Measurements from ENCODE around the gene HOXC5. TPM values are rescaled to one million over a fixed set of nuclear protein-coding genes. Genes with fewer than 3 reads are reported as not detected.

HOXC5 gene
- total RNA-seq, 5 donors from 2014 or later (not counting 1 experiment from before 2014, with no cell fraction given), result not detected

DNA sequence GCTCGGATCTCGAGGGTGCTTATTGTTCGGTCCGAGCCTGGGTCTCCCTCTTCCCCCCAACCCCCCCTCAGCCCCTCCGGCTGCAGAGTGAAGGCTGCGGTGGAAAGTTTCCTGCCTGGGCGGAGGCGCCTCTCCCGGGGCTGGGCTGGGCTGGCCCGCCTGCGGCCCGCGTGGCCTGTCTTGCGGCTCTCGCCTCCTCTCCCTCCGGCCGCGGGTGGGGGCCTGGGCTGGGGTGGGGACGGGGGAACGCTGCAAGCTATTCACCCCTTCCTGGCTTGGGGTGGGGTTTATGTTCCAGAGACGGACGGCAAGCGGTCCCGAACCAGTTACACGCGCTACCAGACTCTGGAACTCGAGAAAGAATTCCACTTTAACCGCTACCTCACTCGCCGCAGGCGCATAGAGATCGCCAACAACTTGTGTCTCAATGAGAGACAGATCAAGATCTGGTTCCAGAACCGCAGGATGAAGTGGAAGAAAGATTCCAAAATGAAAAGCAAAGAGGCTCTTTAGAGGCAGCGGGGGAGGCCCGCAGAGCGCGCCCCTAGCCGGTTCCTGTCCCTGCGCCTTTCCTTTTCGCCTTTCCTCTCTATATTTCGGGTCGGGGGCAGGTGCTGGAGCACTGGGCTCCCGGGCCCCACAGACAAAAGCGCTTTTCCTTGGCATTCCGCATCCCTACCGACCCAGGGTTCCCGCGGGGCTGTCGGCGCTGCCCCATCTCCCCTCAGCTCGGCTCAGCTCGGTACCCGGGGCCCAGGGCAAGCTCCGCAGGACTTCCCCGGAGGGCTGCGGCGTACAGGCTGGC is 1.3 kb downstream of the HOXC5 start:
- H3K4me1 ChIP-seq (ENCODE audit: control insufficient read depth in 1 of 2, extremely low read depth in 1 of 2, insufficient read depth in 2 of 2, low read length in 2 of 2), result peaks cover 0 to 40% of the 10 kb centered on the region in 2 experiments
- Mint-ChIP-seq H3K4me1 (peaks cover 23 to 31% (median 29%) of the 10 kb centered on the region in 3 donors), H3K4me3 (peak overlapping the region in 2 of 3 donors; percentile 47 to 68), H3K27ac (no peak overlapping the region), H3K36me3 (no peaks in the 10 kb centered on the region), H3K27me3 (peaks cover 67 to 88% of the 10 kb centered on the region in 2 donors), H3K9me3 (peaks cover 0 to 4% (median 4%) of the 10 kb centered on the region in 3 donors)
- H3K36me3 ChIP-seq (ENCODE audit: control insufficient read depth in 2 of 2, extremely low read depth in 1 of 2, insufficient read depth in 1 of 2, low read length in 1 of 2), result no peaks in the 10 kb centered on the region
- ATAC-seq (replicated peaks in 1 of 4) (peak; percentile 33 to 54 (median 46)), DNase-seq (no peak)
- H3K27ac ChIP-seq (ENCODE audit: low read length), result no peak overlapping the region
- 14% methylated on average over 32 of the region's 57 CpGs for WGBS (ENCODE audit: insufficient coverage)
- POLR2A ChIA-PET, result no interaction called here
- H3K9me3 ChIP-seq, result no peaks in the 10 kb centered on the region
- peaks cover 23 to 97% of the 10 kb centered on the region in 2 experiments for H3K27me3 ChIP-seq (replicated peaks in 1 of 2; ENCODE audit: control insufficient read depth in 2 of 2, extremely low read depth in 1 of 2, insufficient read depth in 2 of 2, low read length in 1 of 2)
- CTCF ChIA-PET, result no interaction called here
- H3K4me3 ChIP-seq (ENCODE audit: control insufficient read depth in 1 of 2, extremely low read depth in 1 of 2, low read length in 1 of 2), result peak overlapping the region; percentile 10 to 24

DNA sequence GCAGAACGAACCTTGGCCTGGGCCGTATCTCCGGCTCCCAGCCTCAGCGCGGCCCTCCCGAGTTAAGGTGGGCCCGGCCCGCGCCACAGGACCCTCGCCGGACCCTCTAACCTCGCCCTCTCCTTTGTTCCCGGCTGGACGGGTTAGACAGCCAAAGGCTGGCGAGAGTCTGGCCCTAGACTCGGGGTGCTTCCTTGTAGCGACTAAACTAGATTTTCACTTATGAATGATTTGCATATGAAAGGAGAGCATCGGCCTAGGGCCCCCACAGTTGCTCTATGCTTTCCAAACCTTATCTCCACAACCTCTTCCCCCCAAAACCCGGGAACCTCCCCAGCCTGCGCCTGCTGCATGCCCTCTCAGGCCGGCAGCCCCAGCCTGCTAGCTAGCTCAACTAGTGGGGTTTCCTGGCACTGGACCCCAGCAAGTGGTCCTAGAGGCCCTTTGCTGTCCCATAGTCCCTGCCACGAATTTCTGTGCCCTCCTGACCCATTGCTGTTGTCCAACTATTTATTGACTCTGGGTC is 2.0 kb downstream of the HOXC5 start:
- H3K27ac ChIP-seq (ENCODE audit: low read length), result no peak overlapping the region
- peaks cover 23 to 97% of the 10 kb centered on the region in 2 experiments for H3K27me3 ChIP-seq (replicated peaks in 1 of 2; ENCODE audit: control insufficient read depth in 2 of 2, extremely low read depth in 1 of 2, insufficient read depth in 2 of 2, low read length in 1 of 2)
- Mint-ChIP-seq H3K36me3 (no peaks in the 10 kb centered on the region), H3K27me3 (peaks cover 69 to 89% of the 10 kb centered on the region in 2 donors), H3K27ac (peak overlapping the region in 1 of 2 donors; percentile 65), H3K4me1 (peaks cover 18 to 27% (median 23%) of the 10 kb centered on the region in 3 donors), H3K4me3 (peak overlapping the region; percentile 0 to 58 (median 21)), H3K9me3 (peaks cover 0 to 4% (median 4%) of the 10 kb centered on the region in 3 donors)
- ATAC-seq (replicated peaks in 1 of 4) (no peak), DNase-seq (no peak)
- no peak overlapping the region for H3K4me3 ChIP-seq (ENCODE audit: control insufficient read depth in 1 of 2, extremely low read depth in 1 of 2, low read length in 1 of 2)
- H3K4me1 ChIP-seq (ENCODE audit: control insufficient read depth in 1 of 2, extremely low read depth in 1 of 2, insufficient read depth in 2 of 2, low read length in 2 of 2), result peaks cover 0 to 34% of the 10 kb centered on the region in 2 experiments
- no peaks in the 10 kb centered on the region for H3K9me3 ChIP-seq
- 35% methylated on average over 15 of the region's 22 CpGs for WGBS (ENCODE audit: insufficient coverage)
- CTCF ChIA-PET, result no interaction called here
- no peaks in the 10 kb centered on the region for H3K36me3 ChIP-seq (ENCODE audit: control insufficient read depth in 2 of 2, extremely low read depth in 1 of 2, insufficient read depth in 1 of 2, low read length in 1 of 2)
- POLR2A ChIA-PET, result no interaction called here

DNA sequence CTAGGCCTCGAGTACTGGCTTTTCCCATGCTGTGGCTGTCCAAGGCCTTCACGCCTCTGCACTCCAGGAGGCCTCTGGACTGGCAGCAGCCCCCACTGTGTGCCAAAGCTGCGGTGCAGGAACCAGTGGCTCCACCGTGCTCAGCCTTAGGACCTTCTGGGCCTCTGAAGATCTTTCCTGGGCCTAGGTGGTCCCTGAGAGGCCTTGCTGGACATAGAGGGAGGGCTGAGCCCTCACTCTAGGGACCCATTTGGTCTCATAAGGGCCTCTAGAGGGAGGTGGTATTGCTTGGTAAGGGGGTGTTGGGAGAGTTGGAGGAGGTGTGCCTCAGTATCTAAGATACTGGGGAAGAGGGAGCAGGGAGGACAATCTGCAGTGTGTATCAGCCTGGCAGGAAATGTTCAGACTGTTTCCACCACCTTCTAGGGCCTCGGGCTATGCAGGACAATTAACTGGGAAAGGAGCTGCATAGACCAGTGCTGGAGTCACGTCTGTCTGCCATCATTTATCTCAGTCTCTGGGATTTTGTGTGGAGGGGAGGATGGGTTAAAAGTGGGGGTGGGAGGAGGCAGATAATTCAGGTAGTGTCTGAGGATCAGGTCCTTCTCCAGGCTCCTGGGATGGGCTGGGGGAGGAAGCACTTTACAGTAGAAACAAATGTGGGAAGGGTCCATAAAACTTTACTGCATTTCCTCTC is 2.9 kb downstream of the HOXC5 start:
- no peaks in the 10 kb centered on the region for H3K36me3 ChIP-seq (ENCODE audit: control insufficient read depth in 2 of 2, extremely low read depth in 1 of 2, insufficient read depth in 1 of 2, low read length in 1 of 2)
- H3K27ac ChIP-seq (ENCODE audit: low read length), result no peak overlapping the region
- DNase-seq (no peak), ATAC-seq (replicated peaks in 1 of 4) (no peak)
- Mint-ChIP-seq H3K36me3 (no peaks in the 10 kb centered on the region), H3K4me3 (no peak overlapping the region), H3K27ac (no peak overlapping the region), H3K4me1 (peaks cover 15 to 25% (median 20%) of the 10 kb centered on the region in 3 donors), H3K9me3 (peaks cover 0 to 4% (median 4%) of the 10 kb centered on the region in 3 donors), H3K27me3 (peaks cover 69 to 91% of the 10 kb centered on the region in 2 donors)
- H3K27me3 ChIP-seq (replicated peaks in 1 of 2; ENCODE audit: control insufficient read depth in 2 of 2, extremely low read depth in 1 of 2, insufficient read depth in 2 of 2, low read length in 1 of 2), result peaks cover 29 to 95% of the 10 kb centered on the region in 2 experiments
- ChIA-PET CTCF (interaction anchor here in 1 of 2 donors (0.9 kb wide), 1 partner anchor 12 kb away, joined by 3 read pairs; no protein-coding TSS in a partner anchor), POLR2A (interaction anchor here in 1 of 2 donors (0.5 kb wide), 1 partner anchor 164 kb away, joined by 3 read pairs; no protein-coding TSS in a partner anchor)
- H3K9me3 ChIP-seq, result no peaks in the 10 kb centered on the region
- 76% methylated on average over 6 of the region's 6 CpGs for WGBS (ENCODE audit: insufficient coverage)
- no peak overlapping the region for H3K4me3 ChIP-seq (ENCODE audit: control insufficient read depth in 1 of 2, extremely low read depth in 1 of 2, low read length in 1 of 2)
- H3K4me1 ChIP-seq (ENCODE audit: control insufficient read depth in 1 of 2, extremely low read depth in 1 of 2, insufficient read depth in 2 of 2, low read length in 2 of 2), result peaks cover 0 to 34% of the 10 kb centered on the region in 2 experiments

DNA sequence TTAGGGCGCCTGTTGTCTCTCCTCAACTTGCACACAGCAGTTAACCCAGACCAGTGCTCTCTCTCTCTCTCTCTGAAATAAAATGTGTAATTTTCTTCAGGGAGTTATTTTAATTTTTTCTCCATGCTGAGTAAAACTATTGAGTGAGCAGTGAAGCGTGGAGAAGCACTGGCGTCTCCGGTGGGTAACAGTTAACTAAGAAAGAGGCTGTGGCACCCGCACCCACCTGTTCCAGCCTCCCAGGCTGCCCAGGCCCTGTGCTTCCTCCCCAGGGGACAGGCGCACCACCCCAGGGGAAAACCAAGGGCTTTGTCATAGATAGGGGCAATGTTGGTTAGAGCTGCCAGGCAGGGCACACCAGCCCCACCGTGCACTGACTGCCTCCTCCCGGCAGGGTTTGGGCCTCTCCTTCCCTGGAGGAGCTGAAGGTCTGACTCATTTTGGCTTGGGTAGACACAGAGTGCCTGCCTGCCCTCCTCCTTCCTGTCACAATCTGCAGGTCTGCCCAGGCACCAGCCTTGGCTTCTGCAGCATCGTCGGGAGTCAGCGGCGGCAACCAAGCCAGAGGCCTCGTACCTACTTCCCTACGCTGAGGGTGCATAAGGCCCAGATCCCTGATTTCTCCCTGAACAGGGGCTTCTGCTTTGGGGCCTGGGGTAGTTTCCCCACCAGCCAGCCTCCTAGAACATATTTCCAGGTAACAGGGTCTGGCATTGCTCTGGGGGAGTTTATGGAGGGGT is 3.9 kb downstream of the HOXC5 start:
- Histone ChIP-seq H3K4me1 (ENCODE audit: control insufficient read depth in 1 of 2, extremely low read depth in 1 of 2, insufficient read depth in 2 of 2, low read length in 2 of 2) (peaks cover 0 to 25% of the 10 kb centered on the region in 2 experiments), H3K36me3 (ENCODE audit: control insufficient read depth in 2 of 2, extremely low read depth in 1 of 2, insufficient read depth in 1 of 2, low read length in 1 of 2) (no peaks in the 10 kb centered on the region), H3K9me3 (no peaks in the 10 kb centered on the region), H3K27me3 (replicated peaks in 1 of 2; ENCODE audit: control insufficient read depth in 2 of 2, extremely low read depth in 1 of 2, insufficient read depth in 2 of 2, low read length in 1 of 2) (peaks cover 33 to 92% of the 10 kb centered on the region in 2 experiments), H3K27ac (ENCODE audit: low read length) (no peak overlapping the region), H3K4me3 (ENCODE audit: control insufficient read depth in 1 of 2, extremely low read depth in 1 of 2, low read length in 1 of 2) (no peak overlapping the region)
- WGBS (ENCODE audit: insufficient coverage), result 66% methylated on average over 12 of the region's 14 CpGs
- peaks cover 0 to 4% (median 4%) of the 10 kb centered on the region in 3 donors for H3K9me3 Mint-ChIP-seq
- DNase-seq (no peak), ATAC-seq (replicated peaks in 1 of 4) (no peak)
- H3K4me3 Mint-ChIP-seq, result no peak overlapping the region
- no peaks in the 10 kb centered on the region for H3K36me3 Mint-ChIP-seq
- peaks cover 69 to 88% of the 10 kb centered on the region in 2 donors for H3K27me3 Mint-ChIP-seq
- CTCF ChIA-PET, result no interaction called here
- POLR2A ChIA-PET, result no interaction called here
- H3K4me1 Mint-ChIP-seq, result peaks cover 15 to 25% (median 17%) of the 10 kb centered on the region in 3 donors
- no peak overlapping the region for H3K27ac Mint-ChIP-seq

DNA sequence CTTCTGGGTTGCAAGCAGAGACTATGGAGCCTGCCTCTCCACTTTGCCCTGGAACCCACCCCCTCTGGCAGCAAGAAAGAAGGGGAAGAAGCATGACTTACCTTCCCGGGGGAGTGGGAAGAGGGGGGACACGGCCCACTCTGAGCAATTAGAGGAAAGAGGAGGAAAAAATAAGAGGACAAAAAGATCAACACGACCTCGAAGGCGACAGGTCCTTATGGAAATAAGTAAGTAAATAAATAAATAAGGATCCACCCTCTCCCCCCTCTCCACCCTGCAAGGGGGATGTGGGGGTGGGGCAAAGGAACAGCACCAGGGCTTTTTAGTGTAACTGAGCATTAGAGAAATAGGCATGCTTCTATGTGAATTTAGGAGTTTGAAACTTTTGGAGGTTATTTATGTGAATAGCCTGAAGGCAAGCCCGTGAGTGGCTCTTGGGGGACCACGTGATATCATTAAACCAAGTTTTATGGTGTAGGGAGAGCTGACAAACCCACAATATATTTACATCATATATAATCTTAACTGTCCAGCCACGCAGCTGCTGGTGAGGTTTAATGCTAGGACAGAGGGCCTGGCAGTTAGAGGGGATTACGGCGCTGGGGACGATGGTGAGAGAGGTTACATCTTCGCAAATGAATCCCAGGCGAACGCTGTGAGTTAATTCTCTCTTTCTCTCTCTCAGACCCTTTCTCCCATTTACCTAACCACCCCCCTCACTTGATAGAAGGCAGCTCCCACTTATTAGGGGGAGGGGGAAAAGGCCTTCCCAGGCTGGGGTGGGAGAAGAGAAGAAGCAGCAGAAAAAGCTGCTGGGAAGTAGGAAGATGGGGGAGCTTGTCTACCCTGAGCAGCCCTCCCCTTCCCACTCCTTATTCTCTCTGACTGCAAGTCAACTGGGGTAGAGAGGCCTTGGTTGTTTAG is 4.8 kb downstream of the HOXC5 start:
- Mint-ChIP-seq H3K4me1 (peaks cover 13 to 19% (median 13%) of the 10 kb centered on the region in 3 donors), H3K4me3 (no peak overlapping the region), H3K27ac (no peak overlapping the region), H3K9me3 (peaks cover 0 to 3% (median 3%) of the 10 kb centered on the region in 3 donors), H3K36me3 (no peaks in the 10 kb centered on the region), H3K27me3 (peaks cover 68 to 88% of the 10 kb centered on the region in 2 donors)
- Histone ChIP-seq H3K9me3 (no peaks in the 10 kb centered on the region), H3K27ac (ENCODE audit: low read length) (no peak overlapping the region), H3K4me1 (ENCODE audit: control insufficient read depth in 1 of 2, extremely low read depth in 1 of 2, insufficient read depth in 2 of 2, low read length in 2 of 2) (peaks cover 0 to 22% of the 10 kb centered on the region in 2 experiments), H3K27me3 (replicated peaks in 1 of 2; ENCODE audit: control insufficient read depth in 2 of 2, extremely low read depth in 1 of 2, insufficient read depth in 2 of 2, low read length in 1 of 2) (peaks cover 27 to 90% of the 10 kb centered on the region in 2 experiments), H3K4me3 (ENCODE audit: control insufficient read depth in 1 of 2, extremely low read depth in 1 of 2, low read length in 1 of 2) (no peak overlapping the region), H3K36me3 (ENCODE audit: control insufficient read depth in 2 of 2, extremely low read depth in 1 of 2, insufficient read depth in 1 of 2, low read length in 1 of 2) (no peaks in the 10 kb centered on the region)
- DNase-seq (no peak), ATAC-seq (replicated peaks in 1 of 4) (no peak)
- WGBS (ENCODE audit: insufficient coverage), result no CpG with 5 or more reads among the region's 14 CpGs
- POLR2A ChIA-PET, result no interaction called here
- CTCF ChIA-PET, result interaction anchor here in 1 of 2 donors (1.0 kb wide), 1 partner anchor 169 kb away, joined by 3 read pairs; no protein-coding TSS in a partner anchor

Measured in T-cell (primary cell).